Measurements from ENCODE around the gene TMCC1. TPM values are rescaled to one million over a fixed set of nuclear protein-coding genes. Genes with fewer than 3 reads are reported as not detected.
"Not testable (repeated sequence)": the region's sequence is repeated elsewhere in the genome, so short reads cannot be mapped to it uniquely, and the experiment has no call there.

Gene TMCC1
- total RNA-seq, 1 experiment from 2014 or later: 20.8 TPM

- Histone ChIP-seq H3K36me3 (no peaks in the 10 kb centered on the region), H3K27me3 (no peaks in the 10 kb centered on the region), H3K9me3 (no peaks in the 10 kb centered on the region), H3K4me3 (no peak overlapping the region)
- no peak for DNase-seq
Measured at GRCh38 chr3:129770604-129771003, 122.9 kb downstream of the TMCC1 start.

- no peaks in the 10 kb centered on the region for H3K9me3 ChIP-seq
- no peak overlapping the region for H3K4me3 ChIP-seq
- H3K27me3 ChIP-seq: no peaks in the 10 kb centered on the region
- H3K36me3 ChIP-seq: no peaks in the 10 kb centered on the region
- no peak for DNase-seq
Measured at GRCh38 chr3:129769616-129770015, 123.9 kb downstream of the TMCC1 start.

- Histone ChIP-seq H3K27me3 (no peaks in the 10 kb centered on the region), H3K9me3 (no peaks in the 10 kb centered on the region), H3K4me3 (no peak overlapping the region), H3K36me3 (no peaks in the 10 kb centered on the region)
- no peak for DNase-seq
Measured at GRCh38 chr3:129768728-129769127, 124.8 kb downstream of the TMCC1 start.

GRCh38 chr3:129766135-129766534, 127.4 kb downstream of the TMCC1 start:
- no peaks in the 10 kb centered on the region for H3K36me3 ChIP-seq
- no peak overlapping the region for H3K4me3 ChIP-seq
- H3K27me3 ChIP-seq: no peaks in the 10 kb centered on the region
- no peaks in the 10 kb centered on the region for H3K9me3 ChIP-seq
- DNase-seq: no peak

- Histone ChIP-seq H3K36me3 (no peaks in the 10 kb centered on the region), H3K4me3 (no peak overlapping the region), H3K9me3 (no peaks in the 10 kb centered on the region), H3K27me3 (no peaks in the 10 kb centered on the region)
- DNase-seq: no peak
Measured at GRCh38 chr3:129764090-129764489, 129.4 kb downstream of the TMCC1 start.

GRCh38 chr3:129758785-129759320, 134.7 kb downstream of the TMCC1 start:
- 0 out of 2 replicates have a peak, but pooled peaks cover 3% of the 10 kb centered on the region for H3K9me3 ChIP-seq
- no peak overlapping the region for H3K4me3 ChIP-seq
- H3K36me3 ChIP-seq: no peaks in the 10 kb centered on the region
- DNase-seq: no peak
- no peaks in the 10 kb centered on the region for H3K27me3 ChIP-seq

- Histone ChIP-seq H3K4me3 (no peak overlapping the region), H3K36me3 (no peaks in the 10 kb centered on the region), H3K9me3 (0 out of 2 replicates have a peak, but pooled peaks cover 3% of the 10 kb centered on the region), H3K27me3 (no peaks in the 10 kb centered on the region)
- DNase-seq: no peak
Measured at GRCh38 chr3:129758306-129758705, 135.2 kb downstream of the TMCC1 start.

GRCh38 chr3:129756871-129757270, 136.6 kb downstream of the TMCC1 start:
- DNase-seq: peak; percentile 69
- Histone ChIP-seq H3K27me3 (no peaks in the 10 kb centered on the region), H3K36me3 (no peaks in the 10 kb centered on the region), H3K9me3 (0 out of 2 replicates have a peak, but pooled peaks cover 3% of the 10 kb centered on the region), H3K4me3 (no peak overlapping the region)

GRCh38 chr3:129751105-129751504, 142.4 kb downstream of the TMCC1 start:
- H3K27me3 ChIP-seq, DNase-seq, H3K4me3 ChIP-seq, H3K9me3 ChIP-seq, H3K36me3 ChIP-seq: not testable (repeated sequence)

- Histone ChIP-seq H3K9me3 (0 out of 2 replicates have a peak, but pooled peaks cover 3% of the 10 kb centered on the region), H3K36me3 (no peaks in the 10 kb centered on the region), H3K4me3 (no peak overlapping the region), H3K27me3 (no peaks in the 10 kb centered on the region)
- DNase-seq: no peak
Measured at GRCh38 chr3:129749692-129750091, 143.8 kb downstream of the TMCC1 start.

GRCh38 chr3:129747992-129748391, 145.5 kb downstream of the TMCC1 start:
- Histone ChIP-seq H3K9me3 (no peaks in the 10 kb centered on the region), H3K36me3 (no peaks in the 10 kb centered on the region), H3K27me3 (no peaks in the 10 kb centered on the region), H3K4me3 (no peak overlapping the region)
- DNase-seq: no peak

- no peaks in the 10 kb centered on the region for H3K36me3 ChIP-seq
- no peaks in the 10 kb centered on the region for H3K27me3 ChIP-seq
- no peak overlapping the region for H3K4me3 ChIP-seq
- DNase-seq: no peak
- H3K9me3 ChIP-seq: no peaks in the 10 kb centered on the region
Measured at GRCh38 chr3:129747136-129747535, 146.4 kb downstream of the TMCC1 start.

GRCh38 chr3:129746629-129747028, 146.9 kb downstream of the TMCC1 start:
- H3K36me3 ChIP-seq: no peaks in the 10 kb centered on the region
- H3K27me3 ChIP-seq: no peaks in the 10 kb centered on the region
- no peaks in the 10 kb centered on the region for H3K9me3 ChIP-seq
- H3K4me3 ChIP-seq: no peak overlapping the region
- no peak for DNase-seq

GRCh38 chr3:129745253-129745652, 148.3 kb downstream of the TMCC1 start:
- no peak overlapping the region for H3K4me3 ChIP-seq
- no peaks in the 10 kb centered on the region for H3K27me3 ChIP-seq
- DNase-seq: peak; percentile 5
- no peaks in the 10 kb centered on the region for H3K9me3 ChIP-seq
- no peaks in the 10 kb centered on the region for H3K36me3 ChIP-seq

- H3K9me3 ChIP-seq: no peaks in the 10 kb centered on the region
- H3K4me3 ChIP-seq: no peak overlapping the region
- no peaks in the 10 kb centered on the region for H3K36me3 ChIP-seq
- no peaks in the 10 kb centered on the region for H3K27me3 ChIP-seq
- no peak for DNase-seq
Measured at GRCh38 chr3:129741794-129742193, 151.7 kb downstream of the TMCC1 start.

- no peaks in the 10 kb centered on the region for H3K9me3 ChIP-seq
- no peaks in the 10 kb centered on the region for H3K36me3 ChIP-seq
- no peaks in the 10 kb centered on the region for H3K27me3 ChIP-seq
- no peak for DNase-seq
- H3K4me3 ChIP-seq: no peak overlapping the region
Measured at GRCh38 chr3:129740090-129740489, 153.4 kb downstream of the TMCC1 start.

- H3K9me3 ChIP-seq: no peaks in the 10 kb centered on the region
- no peaks in the 10 kb centered on the region for H3K27me3 ChIP-seq
- DNase-seq: no peak
- no peak overlapping the region for H3K4me3 ChIP-seq
- H3K36me3 ChIP-seq: no peaks in the 10 kb centered on the region
Measured at GRCh38 chr3:129739634-129740033, 153.9 kb downstream of the TMCC1 start.

GRCh38 chr3:129738172-129738571, 155.3 kb downstream of the TMCC1 start:
- no peaks in the 10 kb centered on the region for H3K36me3 ChIP-seq
- H3K4me3 ChIP-seq: no peak overlapping the region
- no peaks in the 10 kb centered on the region for H3K27me3 ChIP-seq
- no peaks in the 10 kb centered on the region for H3K9me3 ChIP-seq
- DNase-seq: no peak

GRCh38 chr3:129736070-129736469, 157.4 kb downstream of the TMCC1 start:
- Histone ChIP-seq H3K9me3 (no peaks in the 10 kb centered on the region), H3K4me3 (no peak overlapping the region), H3K36me3 (no peaks in the 10 kb centered on the region), H3K27me3 (no peaks in the 10 kb centered on the region; the same call in 1 of the 2 replicates)
- DNase-seq: no peak
